Measurements from ENCODE around the gene LRBA. TPM values are rescaled to one million over a fixed set of nuclear protein-coding genes. Genes with fewer than 3 reads are reported as not detected.

Gene LRBA
- total RNA-seq, 1 experiment from 2014 or later, result 55.3 TPM

DNA sequence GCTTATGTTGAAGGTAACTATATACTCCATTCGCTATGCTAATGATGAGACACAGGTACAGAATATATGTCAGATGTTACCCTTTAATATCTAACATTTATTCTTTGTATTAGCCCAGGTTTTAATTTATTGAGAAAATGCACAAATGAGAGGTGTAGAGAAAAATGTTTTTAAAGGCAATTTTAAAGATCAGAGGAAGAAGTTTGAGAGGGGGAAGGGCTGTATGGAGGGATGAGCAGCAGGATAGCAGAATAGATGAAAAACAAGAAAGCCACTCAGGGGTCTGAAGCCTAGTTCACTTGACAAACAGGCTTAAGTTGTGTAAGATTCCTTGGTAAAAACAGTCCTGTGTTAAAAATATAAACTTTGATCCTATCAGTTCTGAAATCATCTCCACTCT is 429.5 kb downstream of the LRBA start:
- Histone ChIP-seq H2BK15ac (ENCODE audit: low read depth, low read length) (no peak overlapping the region), H3K56ac (ENCODE audit: insufficient read length, low read depth, low read length) (no peak overlapping the region), H4K8ac (replicated peaks; ENCODE audit: insufficient read length, low read depth, low read length) (no peak overlapping the region), H3K4me2 (ENCODE audit: insufficient read depth, insufficient read length, low read length) (no peak overlapping the region), H4K91ac (ENCODE audit: insufficient read length, low read depth, low read length) (no peak overlapping the region), H2BK20ac (ENCODE audit: low read depth, low read length, poor library complexity, severe bottlenecking) (no peak overlapping the region), H3K27me3 (ENCODE audit: insufficient read depth, low read length) (peaks cover 22% of the 10 kb centered on the region; the same call in 1 of the 2 replicates), H3K27ac (ENCODE audit: insufficient read length, low read depth, low read length) (no peak overlapping the region), H3K4ac (ENCODE audit: low read depth, low read length) (no peak overlapping the region), H3K4me1 (ENCODE audit: insufficient read depth, low read length) (0 out of 2 replicates have a peak, but pooled peaks cover 3% of the 10 kb centered on the region), H4K20me1 (ENCODE audit: control insufficient read depth, insufficient read depth, insufficient read length) (peaks cover 4% of the 10 kb centered on the region), H4K5ac (ENCODE audit: insufficient read length, low read depth, low read length) (no peak overlapping the region), H2BK120ac (ENCODE audit: low read depth, low read length, poor library complexity, severe bottlenecking) (no peak overlapping the region), H3K79me1 (ENCODE audit: insufficient read depth, low read depth, low read length, poor library complexity, severe bottlenecking) (no peaks in the 10 kb centered on the region), H3K9me3 (ENCODE audit: control insufficient read depth, low read depth, low read length) (no peaks in the 10 kb centered on the region), H3K23ac (ENCODE audit: insufficient read length, low read depth, low read length) (no peak overlapping the region), H3K23me2 (ENCODE audit: insufficient read length, low read depth, low read length, poor library complexity, severe bottlenecking) (peaks cover 26% of the 10 kb centered on the region), H2BK5ac (ENCODE audit: insufficient read length, low read length) (no peak overlapping the region), H2AK5ac (ENCODE audit: insufficient read length, low read length) (no peak overlapping the region), H2AFZ (ENCODE audit: low read length) (no peak overlapping the region), H3K79me2 (ENCODE audit: insufficient read depth, low read length) (no peaks in the 10 kb centered on the region), H3K18ac (ENCODE audit: insufficient read length, low read depth, low read length) (no peak overlapping the region), H3K9ac (ENCODE audit: extremely low read depth, insufficient read length, low read length) (no peak overlapping the region), H3T11ph (ENCODE audit: low read length) (no peak overlapping the region), H3K14ac (ENCODE audit: insufficient read depth, low read length) (no peak overlapping the region), H2BK12ac (ENCODE audit: insufficient read length, low read depth, low read length) (no peak overlapping the region)
- Mint-ChIP-seq H3K27me3 (ENCODE audit: low read depth) (peaks cover 59% of the 10 kb centered on the region), H3K9me3 (no peaks in the 10 kb centered on the region; a peak in 1 of 5 replicates), H3K36me3 (ENCODE audit: insufficient read depth in 1 of 3, low read depth in 3 of 3) (peaks cover 0 to 4% (median 0%) of the 10 kb centered on the region in 3 experiments; a peak in 2 of 7 replicates), H3K27ac (no peak overlapping the region), H3K4me3 (no peak overlapping the region), H3K4me1 (peaks cover 34 to 53% of the 10 kb centered on the region in 2 experiments)
- WGBS (ENCODE audit: extremely low coverage, insufficient read length, low lambda C conversion rate), result no CpG with 5 or more reads among the region's 1 CpG
- no peak for DNase-seq
- TF ChIP-seq, protein P1, sequence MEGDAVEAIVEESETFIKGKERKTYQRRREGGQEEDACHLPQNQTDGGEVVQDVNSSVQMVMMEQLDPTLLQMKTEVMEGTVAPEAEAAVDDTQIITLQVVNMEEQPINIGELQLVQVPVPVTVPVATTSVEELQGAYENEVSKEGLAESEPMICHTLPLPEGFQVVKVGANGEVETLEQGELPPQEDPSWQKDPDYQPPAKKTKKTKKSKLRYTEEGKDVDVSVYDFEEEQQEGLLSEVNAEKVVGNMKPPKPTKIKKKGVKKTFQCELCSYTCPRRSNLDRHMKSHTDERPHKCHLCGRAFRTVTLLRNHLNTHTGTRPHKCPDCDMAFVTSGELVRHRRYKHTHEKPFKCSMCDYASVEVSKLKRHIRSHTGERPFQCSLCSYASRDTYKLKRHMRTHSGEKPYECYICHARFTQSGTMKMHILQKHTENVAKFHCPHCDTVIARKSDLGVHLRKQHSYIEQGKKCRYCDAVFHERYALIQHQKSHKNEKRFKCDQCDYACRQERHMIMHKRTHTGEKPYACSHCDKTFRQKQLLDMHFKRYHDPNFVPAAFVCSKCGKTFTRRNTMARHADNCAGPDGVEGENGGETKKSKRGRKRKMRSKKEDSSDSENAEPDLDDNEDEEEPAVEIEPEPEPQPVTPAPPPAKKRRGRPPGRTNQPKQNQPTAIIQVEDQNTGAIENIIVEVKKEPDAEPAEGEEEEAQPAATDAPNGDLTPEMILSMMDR (conservative IDR thresholded peaks at IDR 0.05), result no peak
